Transverse colon (tissue), 4 donors: ENCODE data around the gene SARS2. TPM values are rescaled to one million over a fixed set of nuclear protein-coding genes. Genes with fewer than 3 reads are reported as not detected.

Experiments used
- DNase-seq: peaks from one replicate; pipeline ENCODE4 v3.0.0-alpha.2; 2019
- H3K27ac ChIP-seq, 4 donors: fragments of 200-600 bp; sonication (generic); 2 replicates each; pipeline ENCODE4 v1.5.1; 2016 to 2018; ENCODE audit warnings: inconsistent platforms in 4 of 4
- H3K27me3 ChIP-seq: fragments of 200-600 bp; sonication (generic); 2 replicates; pipeline ENCODE4 v1.5.1; 2017; ENCODE audit warnings: inconsistent platforms
- H3K36me3 ChIP-seq, 4 donors: fragments of 200-600 bp; sonication (generic); 2 replicates each; pipeline ENCODE4 v1.5.1; 2017 to 2019; ENCODE audit warnings: inconsistent platforms in 4 of 4
- H3K4me1 ChIP-seq, 4 donors: fragments of 200-600 bp; sonication (generic); 2 replicates each; pipeline ENCODE4 v1.5.1; 2017 to 2020; ENCODE audit warnings: inconsistent platforms in 4 of 4
- H3K4me3 ChIP-seq, 4 donors: fragments of 200-600 bp; sonication (generic); 1 replicate in 1 of 4; 2 replicates in 3 of 4; pipeline versions ENCODE4 v1.5.1 to v1.6.1; 2017 to 2019; ENCODE audit warnings: inconsistent platforms in 4 of 4
- H3K9me3 ChIP-seq, 2 donors: fragments of 200-600 bp; sonication (generic); 2 replicates each; pipeline ENCODE4 v1.5.1; 2017 to 2019; ENCODE audit warnings: inconsistent platforms in 2 of 2
- CTCF ChIP-seq, 5 experiments: fragments of 200-600 bp in 3 of 5; fragments of 450-650 bp in 2 of 5; sonication (generic) in 3 of 5; IDR thresholded peaks; 1 replicate in 2 of 5; 2 replicates in 3 of 5; pipeline ENCODE4 v1.5.1; 2016 to 2017; ENCODE audit warnings: antibody characterized with exemption in 5 of 5, inconsistent platforms in 3 of 5, mild to moderate bottlenecking in 2 of 5, moderate library complexity in 1 of 5
- EP300 ChIP-seq: sonication (generic); formaldehyde crosslinking; IDR thresholded peaks from one replicate; pipeline ENCODE4 v1.6.1; 2017; ENCODE audit warnings: antibody characterized with exemption, low read depth
- POLR2A ChIP-seq: fragments of 450-650 bp; IDR thresholded peaks from one replicate; pipeline ENCODE4 v1.6.1; 2016; ENCODE audit warnings: antibody characterized with exemption, mild to moderate bottlenecking, moderate library complexity
- POLR2AphosphoS5 ChIP-seq, 3 donors: sonication (generic); formaldehyde crosslinking; IDR thresholded peaks; one replicate each; pipeline ENCODE4 v1.6.1; 2016; ENCODE audit warnings: antibody characterized with exemption in 3 of 3
- WGBS, 2 donors: methylation state at CpG; one replicate each; pipeline ENCODE4 v1.1.5; 2018; ENCODE audit warnings: low coverage in 1 of 2; 5-methylcytosine and 5-hydroxymethylcytosine counted together
- in situ Hi-C, 4 donors: fragments of 200-750 bp; cut with MboI; loops; one replicate each; pipeline versions ENCODE4 v1.15.0 to v1.15.1; 2017; ENCODE audit warnings: low sequenced_read_pairs in 3 of 4, low pct_ligation_motif_present in 1 of 4, low pct_unique_long_range_greater_than_20kb in 1 of 4
- intact Hi-C: fragments of 100-400 bp; cut with DNase I; formaldehyde crosslinking; loops from one replicate; pipeline ENCODE4 v1.15.1; 2023; ENCODE audit warnings: low total_unique reads
- total RNA-seq, 4 donors: library from RNA; depleted of rRNA; stranded (reverse); fragments of >200 nt; gene quantifications; one replicate each; pipeline ENCODE4 v1.1.0, GENCODE V29; 2016

Gene SARS2
- total RNA-seq, 4 donors from 2014 or later: 21.4 to 186 (median 42.7) TPM

GRCh38 chr19:38870612-38871011 is 60.0 kb downstream of the SARS2 start:
- intact Hi-C loops: no loop called here
- Histone ChIP-seq H3K27ac (peak overlapping the region in 1 of 4 donors; percentile 58), H3K9me3 (no peaks in the 10 kb centered on the region), H3K4me3 (peak overlapping the region in 1 of 4 donors; percentile 41), H3K4me1 (peaks cover 0 to 19% (median 12%) of the 10 kb centered on the region in 4 donors), H3K27me3 (no peaks in the 10 kb centered on the region), H3K36me3 (no peaks in the 10 kb centered on the region)
- in situ Hi-C loops: no loop called here
- no peak for TF ChIP-seq POLR2A
- TF ChIP-seq EP300: no peak
- TF ChIP-seq POLR2AphosphoS5 (IDR thresholded peaks at IDR 0.05): no peak
- TF ChIP-seq CTCF (IDR thresholded peaks at IDR 0.05): no peak
- WGBS, 2 donors: 92% methylated on average over 19 of the region's 19 CpGs; no CpG with 5 or more reads in 1 of the 2 donors
- no peak for DNase-seq

DNA sequence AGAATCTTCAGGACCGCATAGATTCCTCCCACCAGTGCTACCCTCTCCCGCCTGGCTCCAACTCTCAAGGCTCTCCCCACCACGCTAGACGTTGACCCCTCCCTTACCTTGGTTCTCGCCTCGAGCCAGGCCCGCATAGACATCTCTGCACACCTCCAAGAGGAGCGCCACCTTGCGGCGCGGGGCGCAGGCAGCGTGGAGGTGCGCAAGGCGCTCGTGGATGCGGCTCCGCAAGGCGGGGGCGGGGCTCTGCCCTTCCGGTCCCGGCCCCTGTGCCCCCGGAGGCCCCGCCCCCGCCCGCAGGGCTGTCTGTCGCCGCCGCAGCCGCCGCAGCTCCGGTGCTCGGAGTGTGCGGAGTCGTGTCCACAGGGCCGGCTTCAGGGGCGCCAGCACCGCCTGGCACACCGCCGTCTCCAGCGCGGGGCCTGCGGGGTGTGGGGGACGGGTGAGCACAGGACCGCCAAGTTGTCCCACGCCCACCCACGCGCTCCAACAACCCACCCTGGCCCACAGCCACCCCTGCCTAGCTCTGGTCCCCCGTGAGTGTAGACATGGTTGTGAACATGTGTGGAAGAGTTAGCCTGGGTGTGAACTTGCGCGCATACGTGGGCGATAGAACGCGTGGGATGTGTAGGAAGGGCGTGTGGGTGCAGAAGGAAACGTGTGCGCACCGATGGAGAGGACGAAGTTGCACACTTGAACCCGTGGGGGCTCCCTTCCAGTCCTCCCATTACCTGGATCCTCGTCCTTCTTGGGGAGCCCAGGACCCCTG is 60.5 kb downstream of the SARS2 start:
- peak in 1 of 3 donors; percentile 38 for TF ChIP-seq POLR2AphosphoS5 (IDR thresholded peaks at IDR 0.05)
- peak; percentile 72 to 87 (median 82) for TF ChIP-seq CTCF (IDR thresholded peaks at IDR 0.05)
- no peak for TF ChIP-seq EP300
- no peak for TF ChIP-seq POLR2A
- in situ Hi-C loops: no loop called here
- intact Hi-C loops: no loop called here
- H3K27me3 ChIP-seq: no peaks in the 10 kb centered on the region
- peak overlapping the region; percentile 48 to 68 (median 58) for H3K27ac ChIP-seq
- peak; percentile 96 for DNase-seq
- WGBS, 2 donors: 27% methylated on average over 47 of the region's 62 CpGs; no CpG with 5 or more reads in 1 of the 2 donors
- H3K4me1 ChIP-seq: peaks cover 0 to 25% (median 15%) of the 10 kb centered on the region in 4 donors
- H3K9me3 ChIP-seq: no peaks in the 10 kb centered on the region
- H3K4me3 ChIP-seq: peak overlapping the region; percentile 24 to 48 (median 36)
- no peaks in the 10 kb centered on the region for H3K36me3 ChIP-seq

- peak overlapping the region; percentile 16 to 48 (median 36) for H3K4me3 ChIP-seq
- no peaks in the 10 kb centered on the region for H3K9me3 ChIP-seq
- no peaks in the 10 kb centered on the region for H3K27me3 ChIP-seq
- peaks cover 4 to 32% (median 20%) of the 10 kb centered on the region in 4 donors for H3K4me1 ChIP-seq
- no peaks in the 10 kb centered on the region for H3K36me3 ChIP-seq
- intact Hi-C loops: no loop called here
- TF ChIP-seq POLR2A (no peak), CTCF (IDR thresholded peaks at IDR 0.05) (no peak), POLR2AphosphoS5 (IDR thresholded peaks at IDR 0.05) (no peak), EP300 (no peak)
- H3K27ac ChIP-seq: peak overlapping the region; percentile 48 to 68 (median 58)
- DNase-seq: peak; percentile 57
- in situ Hi-C loops: no loop called here
- WGBS, 2 donors: 49% methylated on average over 33 of the region's 34 CpGs; no CpG with 5 or more reads in 1 of the 2 donors
Measured at GRCh38 chr19:38869160-38869835, 61.3 kb downstream of the SARS2 start.

- Histone ChIP-seq H3K4me1 (peaks cover 7 to 38% (median 23%) of the 10 kb centered on the region in 4 donors), H3K4me3 (no peak overlapping the region), H3K27me3 (no peaks in the 10 kb centered on the region), H3K9me3 (no peaks in the 10 kb centered on the region), H3K27ac (peak overlapping the region in 1 of 4 donors; percentile 58), H3K36me3 (no peaks in the 10 kb centered on the region)
- intact Hi-C loops: no loop called here
- WGBS, 2 donors: 82% methylated on average over 6 of the region's 6 CpGs; no CpG with 5 or more reads in 1 of the 2 donors
- no peak for TF ChIP-seq POLR2AphosphoS5 (IDR thresholded peaks at IDR 0.05)
- no peak for TF ChIP-seq POLR2A
- no peak for TF ChIP-seq EP300
- TF ChIP-seq CTCF (IDR thresholded peaks at IDR 0.05): no peak
- in situ Hi-C loops: no loop called here
- DNase-seq: no peak
Measured at GRCh38 chr19:38868551-38868950, 62.0 kb downstream of the SARS2 start.
